HG03139 (cell line): ENCODE measurements around the gene ADD2.

Experiments
- ATAC-seq: cut with Tn5 transposase; IDR thresholded peaks from one replicate; pipeline ENCODE4 v1.9.1; 2021; ENCODE audit not compliant: unreplicated experiment

The ADD2 gene

DNA sequence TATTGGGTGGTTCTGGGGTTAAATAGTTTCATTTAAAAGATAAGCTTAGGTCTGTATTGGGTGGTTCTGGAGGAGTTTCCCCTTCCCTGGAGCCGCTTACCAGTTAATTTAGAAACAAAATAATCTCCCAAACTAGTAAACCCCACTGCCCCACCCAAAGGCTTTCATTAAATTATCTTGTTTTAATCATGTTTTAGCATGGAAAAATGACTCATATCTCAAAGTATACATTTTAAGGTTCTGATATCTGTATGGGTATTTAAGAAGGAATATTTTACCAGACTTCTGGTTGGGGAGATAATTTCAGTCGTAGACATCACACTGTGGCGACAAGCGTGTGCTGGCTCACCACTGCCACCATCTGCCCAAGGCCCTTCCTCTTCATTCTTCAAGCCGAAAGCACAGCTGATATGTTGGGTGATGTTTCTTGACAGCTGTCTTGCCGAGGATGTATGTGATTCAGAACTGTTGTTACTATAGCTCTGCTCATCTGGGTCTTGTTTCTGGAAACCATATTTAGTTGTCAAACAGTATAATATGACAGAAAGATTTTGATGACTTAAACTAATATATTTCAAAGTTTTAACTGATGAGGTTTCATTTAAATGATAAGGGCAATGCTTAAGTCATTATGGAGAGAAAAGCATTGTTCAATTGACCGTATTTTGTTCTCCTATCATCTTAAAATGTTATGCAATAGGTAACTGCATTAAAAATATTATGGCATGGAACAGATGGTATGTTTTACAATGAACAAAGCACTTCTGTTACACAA, 17.3 kb upstream of the ADD2 start:
- no peak for ATAC-seq

- ATAC-seq, result no peak
Measured at GRCh38 chr2:70784320-70784719, 16.3 kb upstream of the ADD2 start.

- no peak for ATAC-seq
Measured at GRCh38 chr2:70779911-70780545, 12.0 kb upstream of the ADD2 start.

DNA sequence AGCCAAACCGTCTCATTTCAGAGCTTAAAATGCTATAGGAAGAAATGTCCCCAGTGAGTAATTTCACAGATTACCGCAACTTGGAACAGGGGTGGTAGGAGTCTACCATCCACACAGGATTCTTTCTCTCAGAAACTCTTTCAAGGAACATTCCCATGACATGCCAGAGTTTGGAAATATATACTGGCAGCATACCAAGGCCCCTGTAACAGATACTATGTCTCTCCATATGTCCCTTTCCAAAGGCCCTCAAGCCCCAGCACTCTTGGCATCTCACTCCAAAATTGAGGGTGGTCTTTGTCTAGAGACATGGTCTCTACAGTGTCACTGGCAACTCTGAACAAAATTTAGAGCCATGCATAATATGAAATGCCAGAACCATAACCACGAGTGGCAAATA, 11.5 kb upstream of the ADD2 start:
- ATAC-seq, result no peak

DNA sequence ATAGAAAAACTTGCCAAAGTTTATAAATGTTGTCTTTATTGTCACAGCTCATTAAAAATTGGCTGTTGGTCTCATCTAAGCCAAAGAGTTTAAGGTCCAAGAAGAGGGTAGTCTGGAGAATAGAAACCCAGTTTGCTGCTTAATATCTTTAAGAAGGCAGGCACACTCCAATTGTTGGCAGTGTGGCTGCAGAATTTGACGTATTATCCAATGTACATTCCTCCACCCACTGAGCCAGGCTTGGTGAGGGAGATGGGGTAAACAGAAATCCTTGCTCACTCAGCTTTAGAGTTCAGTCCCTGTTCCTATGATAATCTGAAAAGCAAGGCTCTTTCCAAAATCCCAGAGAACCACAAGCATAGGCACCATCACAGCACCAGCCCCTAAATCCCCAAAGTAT, 10.7 kb upstream of the ADD2 start:
- ATAC-seq, result no peak

DNA sequence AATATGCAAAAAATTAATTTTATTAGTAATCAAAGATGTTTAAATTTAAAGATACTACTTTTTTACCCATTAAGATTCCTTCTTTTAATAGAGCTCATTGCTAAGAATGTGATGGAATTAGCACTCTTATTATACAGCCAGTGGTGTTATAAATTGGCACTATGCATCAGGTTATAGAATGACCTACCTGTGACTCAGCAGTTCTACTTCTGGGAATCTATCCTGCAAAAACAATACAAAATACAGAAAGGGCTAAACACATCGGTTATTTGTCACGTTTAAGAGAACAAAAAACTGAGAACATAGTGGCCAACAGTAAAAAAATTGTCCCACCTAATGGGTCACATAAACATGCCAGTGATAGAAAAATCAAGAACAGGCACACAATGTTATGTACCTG, 9.4 kb upstream of the ADD2 start:
- ATAC-seq, result no peak

DNA sequence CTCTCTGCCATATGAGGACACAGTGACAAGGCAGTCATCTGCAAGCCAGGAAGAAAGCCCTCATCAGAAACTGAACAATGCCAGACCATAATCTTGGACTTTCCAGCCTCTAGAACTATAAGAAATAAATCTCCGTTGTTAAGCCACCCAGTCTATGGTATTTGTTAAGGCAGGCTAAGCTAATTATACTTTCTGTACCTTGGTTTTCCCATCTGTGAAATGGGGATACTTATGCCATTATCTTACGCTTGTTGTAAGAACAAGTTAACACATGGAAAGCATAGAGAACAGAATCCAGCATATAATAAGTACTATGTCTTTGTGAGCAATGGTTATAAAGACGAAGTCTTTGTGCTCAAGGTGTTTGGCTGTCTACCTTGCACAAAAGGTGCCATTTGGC, 8.3 kb upstream of the ADD2 start:
- no peak for ATAC-seq

GRCh38 chr2:70775141-70775540, 7.1 kb upstream of the ADD2 start:
- no peak for ATAC-seq

DNA sequence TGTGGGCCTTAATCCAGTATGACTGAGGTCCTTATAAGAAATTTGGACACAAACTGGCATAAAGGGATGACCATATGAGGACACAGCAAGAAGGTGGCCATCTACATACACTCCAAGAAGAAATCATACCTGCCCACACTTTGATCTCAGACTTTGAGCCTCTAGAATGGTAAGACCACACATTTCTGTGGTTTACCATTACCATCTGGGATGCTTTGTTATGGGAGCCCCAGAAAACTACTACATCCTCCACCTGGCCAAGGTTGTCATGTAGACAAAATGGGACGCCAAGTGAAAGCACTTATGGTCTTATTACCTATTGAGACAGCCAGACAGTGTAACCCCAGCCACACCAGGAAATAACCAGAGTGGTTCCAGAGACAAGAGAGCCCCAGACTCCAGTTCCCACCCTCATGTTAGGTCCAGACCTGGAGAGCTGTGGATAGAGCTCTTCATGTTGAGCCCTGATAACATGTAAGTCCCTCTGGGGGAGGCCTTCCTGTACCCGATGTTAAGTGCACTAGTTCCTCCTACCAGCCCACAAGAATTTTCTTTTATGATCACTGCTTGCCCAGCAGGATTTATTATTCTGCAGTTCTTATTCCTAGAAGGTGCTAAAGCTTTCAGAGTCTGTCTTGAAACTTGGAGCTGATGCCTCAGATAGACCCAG, 4.6 kb upstream of the ADD2 start:
- no peak for ATAC-seq

GRCh38 chr2:70771446-70771845, 3.4 kb upstream of the ADD2 start:
- peak; percentile 63 for ATAC-seq

GRCh38 chr2:70769450-70769849, 1.4 kb upstream of the ADD2 start:
- ATAC-seq, result no peak

DNA sequence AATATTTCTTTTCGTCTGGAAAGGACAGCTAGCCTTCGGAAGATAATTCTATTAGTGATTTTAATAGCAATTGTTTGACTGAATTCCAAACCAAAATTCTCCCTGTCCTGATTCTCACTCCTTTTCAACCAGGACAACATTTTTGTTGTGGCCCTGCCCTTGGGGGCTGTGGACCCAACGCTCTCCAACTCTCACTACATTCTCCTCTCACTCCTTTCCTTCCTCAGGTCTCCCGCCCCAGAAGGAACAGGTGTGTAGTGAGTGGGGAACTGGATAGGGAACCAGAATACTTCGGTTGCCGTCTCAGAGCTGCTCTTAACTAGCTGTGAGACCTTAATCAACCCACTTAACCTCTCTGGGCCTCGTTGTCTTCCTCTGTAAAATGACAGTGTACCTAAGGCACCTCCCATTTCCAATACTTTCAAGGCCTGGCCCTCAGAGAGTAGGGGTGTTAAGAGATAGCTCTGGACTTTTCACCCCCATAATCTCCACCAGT, 638 bp upstream of the ADD2 start:
- no peak for ATAC-seq

DNA sequence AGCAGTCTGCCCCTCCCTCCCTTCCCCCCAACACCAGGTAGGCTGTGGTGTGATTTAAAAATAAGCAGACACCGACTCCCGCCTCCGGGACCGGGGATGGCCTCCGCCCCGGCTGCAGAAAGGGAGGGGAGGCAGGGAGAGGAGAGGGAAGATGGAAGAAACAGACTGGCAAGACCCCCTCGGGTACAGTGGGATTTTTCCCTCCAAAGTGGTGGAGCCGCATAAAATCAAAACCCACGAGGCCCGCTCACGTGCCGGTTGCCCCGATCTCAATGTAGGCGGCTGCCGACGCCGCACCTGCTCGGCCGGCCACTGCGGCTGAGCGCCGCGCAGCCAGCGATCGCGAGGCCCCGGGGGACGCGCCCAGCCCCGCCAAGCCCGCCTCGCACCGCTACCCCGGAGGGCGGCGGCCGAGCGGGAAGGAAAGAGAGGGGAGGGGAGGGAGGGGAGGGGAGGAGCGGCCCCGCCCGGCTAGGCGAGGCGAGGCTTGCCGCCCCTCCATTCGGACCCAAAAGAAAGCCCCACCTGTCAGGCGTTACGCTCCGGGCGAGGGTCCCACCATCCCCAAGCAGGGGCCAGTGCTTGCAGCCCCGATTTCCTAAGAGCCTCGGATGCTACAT, 811 bp downstream of the ADD2 start:
- no peak for ATAC-seq

DNA sequence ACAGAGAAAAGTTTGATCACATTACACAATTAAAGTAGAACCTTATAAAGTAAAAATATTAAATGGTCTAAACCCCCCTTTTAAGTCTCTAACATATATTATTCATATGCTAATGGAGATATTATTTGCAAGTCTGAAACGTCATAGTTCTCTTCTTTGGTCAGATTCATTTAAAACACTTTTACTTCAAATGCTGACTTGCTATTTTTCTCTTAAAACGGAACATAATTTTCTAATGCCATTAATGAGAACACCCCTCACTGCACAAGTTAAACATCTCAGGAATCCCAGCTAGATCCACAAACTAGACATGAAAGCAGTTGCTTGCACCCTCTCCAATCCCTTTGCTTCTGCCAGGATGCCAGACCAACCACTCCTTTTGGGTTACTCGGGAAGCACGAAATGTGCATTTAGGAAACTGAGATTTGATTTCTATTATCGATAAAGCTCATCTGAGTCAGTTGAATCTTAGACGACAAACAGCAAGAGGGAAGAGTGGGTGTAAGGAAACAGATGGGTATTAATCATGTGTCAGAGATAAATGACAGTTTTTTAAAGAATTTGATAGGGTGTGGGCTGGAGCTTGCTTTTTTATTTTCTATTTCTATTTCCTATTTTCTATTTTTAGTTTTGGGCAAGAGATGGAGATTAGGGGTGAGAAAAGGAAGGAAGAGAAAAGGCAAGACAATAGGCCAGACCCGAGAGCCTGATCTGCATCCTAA, 1.5 kb downstream of the ADD2 start:
- ATAC-seq, result no peak

DNA sequence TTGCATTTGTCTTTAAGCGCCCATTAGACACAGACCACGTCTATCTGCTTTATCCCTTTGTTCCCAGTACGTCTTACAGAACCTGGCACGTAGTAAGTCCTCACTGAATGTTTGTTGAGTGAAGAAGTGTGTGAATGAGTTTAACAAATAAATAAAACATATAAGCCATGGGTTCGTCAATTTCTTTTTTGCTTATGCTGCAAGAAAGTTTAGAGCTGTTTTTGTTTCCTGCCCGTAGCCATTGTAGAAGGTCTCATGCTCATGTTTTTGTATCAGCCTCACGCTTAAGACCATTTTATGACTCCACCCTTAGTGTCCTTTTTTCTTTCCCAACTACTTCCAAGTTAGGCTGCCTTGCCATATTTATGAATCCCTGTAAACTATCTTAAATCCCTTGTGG, 2.5 kb downstream of the ADD2 start:
- ATAC-seq, result no peak

DNA sequence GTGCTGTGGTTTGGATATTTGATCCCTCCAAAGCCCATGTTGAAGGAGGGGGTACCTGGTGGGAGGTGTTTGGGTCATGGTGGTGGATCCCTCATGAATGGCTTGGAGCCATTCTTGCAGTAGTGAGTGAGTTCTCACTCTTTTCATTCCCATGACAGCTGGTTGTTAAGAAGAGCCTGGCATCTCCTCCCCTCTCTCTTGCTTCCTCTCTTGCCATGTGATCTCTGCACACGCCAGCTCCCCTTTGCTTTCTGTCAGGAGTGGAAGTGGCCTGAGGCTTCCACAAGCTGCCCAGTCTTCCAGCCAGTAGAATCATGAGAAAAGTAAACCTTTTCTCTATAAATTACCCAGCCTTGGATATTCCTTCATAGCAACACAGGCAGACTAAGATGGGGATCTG, 8.6 kb downstream of the ADD2 start:
- ATAC-seq, result no peak

DNA sequence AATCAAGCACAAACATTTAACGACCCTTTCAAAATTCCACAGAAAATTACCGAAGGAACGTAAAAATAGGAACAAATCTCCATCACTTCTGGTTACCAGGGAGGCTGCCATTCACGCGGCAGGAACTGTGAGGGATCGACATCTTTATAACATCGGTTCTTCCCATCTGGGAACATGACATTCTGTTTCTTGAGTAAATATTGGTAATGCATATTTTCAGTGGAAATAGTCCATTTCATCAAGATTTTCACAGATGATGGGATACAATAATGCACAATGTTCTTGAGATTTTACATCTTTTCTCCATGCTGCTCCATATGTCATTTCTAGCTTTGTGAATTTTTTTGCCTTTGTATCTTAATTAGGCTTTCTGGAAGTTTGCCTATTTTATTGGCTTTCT, 10.0 kb downstream of the ADD2 start:
- ATAC-seq, result no peak

DNA sequence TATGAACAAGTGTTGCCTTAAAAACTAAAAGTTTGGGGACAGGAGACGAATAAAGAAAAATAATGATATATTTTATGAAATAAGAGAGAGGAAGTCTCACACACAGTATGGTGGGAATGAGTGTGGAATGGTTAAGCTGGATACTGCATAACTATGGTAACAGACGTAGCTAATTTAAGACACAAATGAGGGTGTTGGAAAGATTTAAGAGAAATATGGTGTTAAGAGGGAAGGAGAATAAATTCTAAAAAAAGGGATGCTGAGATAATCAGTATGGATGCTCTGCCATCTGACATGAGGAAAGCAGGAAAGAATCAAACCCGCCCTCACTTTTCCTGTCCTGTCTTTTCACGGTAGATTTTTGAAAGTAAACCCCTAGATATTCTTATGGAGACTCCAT, 10.6 kb downstream of the ADD2 start:
- ATAC-seq, result no peak

- no peak for ATAC-seq
Measured at GRCh38 chr2:70756128-70756527, 11.9 kb downstream of the ADD2 start.

DNA sequence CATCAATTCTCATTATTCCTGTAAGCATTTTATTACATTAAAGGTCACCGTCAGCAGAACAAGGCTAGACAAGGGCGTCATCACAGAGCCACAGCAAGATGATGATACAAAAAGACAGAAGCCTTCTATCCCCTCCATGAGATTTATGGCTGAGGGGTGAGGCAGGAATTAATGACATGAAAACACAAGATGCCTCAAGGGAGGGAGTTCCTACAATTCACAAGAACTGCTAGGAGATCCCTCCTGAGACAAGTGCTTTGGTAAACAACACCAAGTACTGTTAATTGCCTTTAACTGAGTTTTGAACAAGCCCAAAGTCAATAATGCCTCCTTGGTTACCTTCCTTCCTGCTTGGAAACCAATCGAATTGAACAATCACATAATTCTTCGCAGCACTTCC, 14.1 kb downstream of the ADD2 start:
- ATAC-seq, result no peak

DNA sequence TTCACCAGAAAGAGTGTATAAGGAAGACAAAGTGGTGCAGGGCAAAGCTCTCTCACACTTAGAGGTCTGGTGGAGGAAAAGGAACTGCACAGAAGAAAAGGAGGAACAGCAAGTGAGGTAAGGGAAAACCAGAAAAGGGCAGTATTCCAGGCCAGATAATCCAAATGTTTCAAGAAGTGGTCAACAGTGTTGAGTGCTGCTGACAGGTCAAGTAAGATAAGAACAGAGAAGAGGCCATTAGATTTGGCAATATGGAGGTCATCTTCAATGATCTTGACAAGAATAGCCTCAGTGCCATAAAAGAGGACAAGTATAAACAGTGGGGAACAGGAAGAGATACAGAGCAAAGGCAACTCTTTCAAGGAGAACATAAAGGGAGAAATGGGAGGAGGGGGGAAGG, 15.0 kb downstream of the ADD2 start:
- ATAC-seq, result no peak
